Renal cortex interstitium (tissue), 11 donors: ENCODE measurements around the gene IZUMO1. TPM values are rescaled to one million over a fixed set of nuclear protein-coding genes. Genes with fewer than 3 reads are reported as not detected.
A peak's percentile ranks its signal among the peaks of the same experiment; 100 is the strongest.

ENCODE experiments used
- DNase-seq, 11 donors: peaks; one replicate each; pipeline ENCODE4 v3.0.0-alpha.2; 2013; ENCODE audit warnings: low read depth in 9 of 11, low spot score in 4 of 11; ENCODE audit errors: extremely low read depth in 1 of 11
- polyA plus RNA-seq, 3 donors: library from polyadenylated mRNA; unstranded; fragments of 120-200 nt; gene quantifications; one replicate each; pipeline ENCODE4 v1.2.1, GENCODE V29; 2013; ENCODE audit not compliant: insufficient read length in 3 of 3

Gene IZUMO1
- polyA plus RNA-seq, 3 donors, result 0.23 to 1.2 (median 0.41) TPM

- DNase-seq, result no peak
Observed at GRCh38 chr19:48741129-48741999, 5.3 kb downstream of the IZUMO1 start.

GRCh38 chr19:48740164-48740972 is 6.3 kb downstream of the IZUMO1 start, which contains the start of gene RASIP1:
TSS of gene RASIP1 (minus strand) at chr19:48740610. CDS start at chr19:48740282, 328 bp downstream.
- no peak for DNase-seq

DNA sequence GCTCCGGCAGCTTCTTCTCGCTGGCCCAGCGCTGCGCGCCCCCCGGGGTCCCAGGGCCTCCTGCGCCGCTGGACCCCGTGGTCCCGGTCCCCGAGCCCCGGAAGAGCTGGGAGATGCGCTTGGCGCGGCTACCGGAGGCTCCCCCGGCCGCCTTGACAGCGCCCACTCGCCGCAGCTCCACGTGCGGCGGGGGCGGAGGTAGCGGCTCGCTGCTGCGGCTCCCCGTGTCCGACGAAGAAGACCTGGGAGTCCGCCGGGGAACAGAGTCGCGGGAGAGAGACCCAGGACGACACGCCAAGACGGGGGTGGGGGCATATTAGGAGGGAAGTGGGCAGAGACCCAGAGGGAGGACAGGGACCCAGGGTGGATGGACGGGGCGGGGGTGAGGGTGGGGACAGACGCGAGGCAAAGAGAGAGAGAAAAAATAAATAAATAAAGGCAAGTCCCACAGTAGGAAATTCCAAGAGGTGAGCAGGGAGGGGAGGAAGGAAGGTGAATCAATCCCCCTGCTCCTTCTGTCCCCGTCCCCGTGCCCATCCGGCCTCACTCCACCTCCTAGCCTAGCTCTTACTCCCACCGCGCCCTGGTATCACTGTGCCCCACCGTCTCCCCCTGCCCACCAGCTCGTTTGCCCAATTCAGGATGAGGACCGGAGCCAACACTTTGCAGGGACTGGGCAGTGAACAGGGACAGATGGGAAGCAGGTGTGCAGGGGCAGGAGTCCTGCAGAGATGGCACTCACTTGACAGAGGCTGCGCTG is 7.1 kb downstream of the IZUMO1 start:
- no peak for DNase-seq

- peak in 9 of 11 donors; percentile 72 to 90 (median 86) for DNase-seq
Observed at GRCh38 chr19:48738557-48739403, 7.9 kb downstream of the IZUMO1 start.

GRCh38 chr19:48737360-48737998 is 9.2 kb downstream of the IZUMO1 start:
- no peak for DNase-seq

DNA sequence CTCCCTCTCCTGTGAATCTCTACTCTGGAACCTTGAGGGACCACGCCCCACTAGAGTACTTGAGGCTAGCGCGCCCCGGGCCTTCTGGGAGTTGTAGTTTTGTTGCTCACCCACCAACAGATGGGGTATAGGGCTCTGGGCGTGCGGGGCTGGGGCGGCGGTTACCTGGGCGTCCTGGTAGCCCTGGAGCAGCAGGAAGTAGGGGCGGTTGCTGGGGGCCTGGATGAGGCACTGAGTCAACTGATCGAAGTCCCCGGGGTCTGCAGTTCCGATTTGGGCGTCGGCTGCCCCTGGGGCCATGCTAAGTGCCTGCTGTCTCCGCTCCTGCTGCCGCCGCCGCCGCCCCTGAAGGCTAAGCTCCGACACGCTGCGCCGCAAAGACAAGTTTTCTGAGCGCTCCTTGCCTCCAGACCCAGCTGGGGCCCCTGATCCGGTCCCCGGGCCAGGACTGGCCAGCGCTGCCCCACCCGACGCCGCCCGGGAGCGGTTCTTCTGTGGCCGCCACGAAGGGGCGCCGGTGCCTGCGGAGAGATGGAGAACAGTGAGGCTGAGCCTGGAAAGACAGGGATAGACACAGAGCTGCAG is 11.6 kb downstream of the IZUMO1 start:
- DNase-seq, result no peak

DNA sequence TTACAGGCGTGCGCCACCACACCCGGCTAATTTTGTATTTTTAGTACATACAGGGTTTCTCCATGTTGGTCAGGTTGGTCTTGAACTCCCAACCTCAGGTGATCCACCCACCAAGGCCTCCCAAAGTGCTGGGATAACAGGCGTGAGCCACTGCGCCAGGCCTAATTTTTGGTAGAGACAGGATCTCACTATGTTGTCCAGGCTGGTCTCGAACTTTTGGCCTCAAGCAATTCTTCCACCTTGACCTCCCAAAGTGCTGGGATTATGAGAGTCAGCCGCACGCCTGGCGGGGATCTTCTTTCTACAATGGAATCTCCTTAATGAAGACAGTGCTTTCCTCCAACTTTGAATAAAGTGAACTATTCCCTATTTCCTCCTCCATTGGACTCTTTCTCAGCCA is 12.1 kb downstream of the IZUMO1 start:
- DNase-seq, result no peak

GRCh38 chr19:48731452-48731851 is 15.3 kb downstream of the IZUMO1 start:
- DNase-seq, result no peak

DNA sequence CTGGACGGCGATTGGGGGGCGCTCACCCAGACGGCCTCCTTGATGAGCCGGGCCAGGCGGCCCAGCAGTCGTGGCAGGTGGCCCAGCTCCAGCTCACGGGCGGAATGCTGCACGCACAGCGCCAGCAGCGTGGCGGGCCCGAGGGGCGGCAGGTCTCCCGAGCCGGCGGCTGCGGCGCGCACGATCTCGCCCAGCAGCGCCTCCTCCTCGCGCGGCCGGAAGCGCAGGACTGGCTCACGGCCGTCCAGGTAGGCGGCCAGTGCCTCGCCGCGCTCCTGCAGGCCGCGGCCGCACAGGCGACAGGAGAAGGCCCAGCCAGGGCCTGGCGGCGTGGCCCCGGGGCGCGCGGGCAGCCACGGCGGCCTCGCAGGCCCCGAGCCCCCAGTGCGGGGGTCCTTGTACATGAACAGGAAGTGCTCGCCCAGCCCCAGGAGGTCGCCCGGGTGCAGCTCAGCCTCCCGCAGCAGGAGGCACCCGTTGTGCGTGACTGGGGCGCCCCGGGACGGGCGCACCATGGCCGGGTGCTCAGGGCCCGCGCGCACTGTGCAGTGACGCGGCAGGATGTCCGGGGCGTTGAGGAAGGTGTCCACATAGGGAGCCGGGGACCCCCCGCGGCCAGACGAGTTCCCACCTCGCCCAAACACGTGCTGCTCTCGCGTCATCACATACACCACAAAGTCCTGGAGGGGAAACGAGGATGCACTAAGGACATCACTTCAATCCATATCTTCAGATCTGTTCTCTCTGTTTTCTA is 17.6 kb downstream of the IZUMO1 start:
- DNase-seq, result no peak

DNA sequence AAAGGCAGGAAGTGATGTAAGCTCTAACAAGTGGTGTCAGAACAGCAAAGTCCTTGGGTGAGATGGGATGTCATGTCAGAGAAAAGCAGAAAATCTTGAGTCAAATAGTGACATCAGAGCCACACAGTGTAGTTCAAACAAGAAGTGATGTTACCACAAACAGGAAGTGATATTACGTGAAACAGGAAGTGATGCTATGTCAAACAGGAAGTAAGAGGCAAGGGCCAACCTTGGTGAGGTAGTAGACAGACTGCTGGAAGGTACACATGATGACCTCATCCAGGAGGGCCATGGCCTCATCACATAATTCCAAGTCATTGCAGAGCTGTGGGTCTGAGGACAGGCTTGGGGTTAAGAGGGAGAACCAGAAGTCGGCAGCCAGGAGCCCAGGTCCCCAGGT is 20.2 kb downstream of the IZUMO1 start:
- no peak for DNase-seq

DNA sequence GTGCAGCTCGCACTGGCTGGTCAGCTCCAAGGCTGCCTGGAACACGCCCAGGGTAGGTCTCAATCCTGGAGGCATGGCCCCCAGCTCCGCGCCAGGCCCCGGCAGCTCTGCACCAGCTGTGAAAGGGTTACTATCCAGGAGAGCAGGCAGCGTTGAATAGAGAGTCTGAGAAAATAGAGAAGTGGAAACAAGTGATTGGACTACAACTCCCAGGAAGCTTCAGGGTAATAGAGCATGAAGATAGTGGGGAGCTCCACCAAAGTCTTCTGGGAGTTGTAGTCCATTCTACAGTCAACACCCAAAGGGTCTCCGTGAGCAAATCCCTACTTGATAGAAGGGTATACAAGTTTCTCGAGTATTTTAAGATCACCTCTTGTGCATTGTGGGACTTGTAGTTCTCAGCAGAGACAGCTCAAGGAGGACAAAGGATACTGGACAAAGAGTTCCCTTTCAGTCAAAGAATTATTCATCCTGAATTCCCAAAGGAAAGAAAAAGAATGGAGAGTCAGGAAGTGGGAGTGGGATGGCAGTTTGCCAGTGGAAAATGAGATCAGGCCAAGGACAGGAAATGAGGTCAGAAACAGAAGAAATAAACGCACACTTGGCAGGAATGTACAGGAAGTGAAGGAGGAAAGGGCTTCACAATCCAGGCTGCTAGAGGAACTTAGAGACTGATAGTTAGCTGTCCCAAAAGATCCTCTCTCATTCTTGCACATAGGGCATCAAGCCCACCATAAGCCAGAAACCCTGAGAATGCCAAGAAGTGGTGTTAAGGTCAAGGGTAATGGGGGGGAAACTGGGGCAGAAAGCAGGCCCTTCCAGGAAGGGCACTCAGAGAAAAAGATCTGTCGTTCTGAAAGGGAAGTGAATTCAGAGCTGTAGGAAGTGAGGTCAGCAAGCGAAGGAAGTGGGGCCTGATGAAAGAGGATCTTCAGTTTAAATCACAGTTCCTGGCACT is 21.6 kb downstream of the IZUMO1 start:
- peak in 8 of 11 donors; percentile 78 to 90 (median 87) for DNase-seq

DNA sequence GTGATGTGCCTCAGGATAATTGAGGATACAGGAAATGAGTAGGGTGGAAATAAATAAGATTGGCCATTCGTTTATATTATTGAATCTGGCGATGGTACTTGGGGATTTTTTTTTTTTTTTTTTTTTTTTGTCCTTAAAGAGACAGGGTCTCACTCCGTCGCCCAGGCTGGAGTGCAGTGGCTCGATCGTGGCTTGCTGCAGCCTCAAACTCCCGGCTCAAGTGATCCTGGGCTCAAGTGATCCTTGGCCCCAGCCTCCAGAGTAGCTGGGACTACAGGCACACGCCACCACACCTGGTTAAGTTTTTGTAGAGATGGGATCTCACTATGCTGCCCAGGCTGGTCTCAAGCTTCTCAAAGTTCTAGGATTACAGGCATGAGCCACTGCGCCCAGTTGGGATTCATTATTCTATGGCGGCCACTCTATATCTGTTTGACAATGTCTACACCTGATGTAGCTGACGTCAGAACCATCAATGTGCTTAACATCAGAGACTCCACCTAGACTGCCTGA is 24.5 kb downstream of the IZUMO1 start:
- DNase-seq, result no peak

GRCh38 chr19:48720613-48721296 is 26.0 kb downstream of the IZUMO1 start:
- peak; percentile 97 to 100 (median 100) for DNase-seq

DNA sequence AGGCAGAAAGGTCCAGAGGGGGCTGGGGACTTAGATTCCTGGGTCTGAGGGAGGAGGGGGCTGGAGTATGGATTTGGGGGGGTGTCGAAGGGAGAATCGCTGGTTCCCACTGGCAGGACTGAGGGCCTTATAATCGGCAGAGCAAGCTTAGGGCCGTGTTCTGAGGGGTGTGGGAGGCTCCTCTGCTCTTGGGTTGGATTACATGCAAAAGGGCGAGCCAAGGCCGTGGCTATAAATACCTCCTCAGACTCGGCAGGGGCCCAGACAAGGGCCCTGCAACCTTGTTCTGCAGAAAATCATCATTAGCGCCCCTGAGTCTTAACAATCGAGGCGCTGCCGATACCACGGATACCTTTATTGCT is 26.5 kb downstream of the IZUMO1 start:
- no peak for DNase-seq
